Epithelial cell of esophagus (primary cell): Measurements from ENCODE around the gene UMAD1.

ENCODE experiments used
- DNase-seq: peaks from one replicate; pipeline ENCODE4 v3.0.0; 2010; ENCODE audit warnings: low read depth
- H3K4me3 ChIP-seq: 2 replicates; pipeline ENCODE4 v1.5.1; 2011; ENCODE audit warnings: mild to moderate bottlenecking, low read length, control low read depth
- TF ChIP-seq, protein P1 (sequence below): IDR thresholded peaks from 2 replicates; pipeline ENCODE4 v1.5.1; 2011; ENCODE audit warnings: low read depth, mild to moderate bottlenecking, low read length, control low read depth, inconsistent platforms; ENCODE audit not compliant: insufficient read depth; ENCODE audit errors: missing control alignments

Gene UMAD1

DNA sequence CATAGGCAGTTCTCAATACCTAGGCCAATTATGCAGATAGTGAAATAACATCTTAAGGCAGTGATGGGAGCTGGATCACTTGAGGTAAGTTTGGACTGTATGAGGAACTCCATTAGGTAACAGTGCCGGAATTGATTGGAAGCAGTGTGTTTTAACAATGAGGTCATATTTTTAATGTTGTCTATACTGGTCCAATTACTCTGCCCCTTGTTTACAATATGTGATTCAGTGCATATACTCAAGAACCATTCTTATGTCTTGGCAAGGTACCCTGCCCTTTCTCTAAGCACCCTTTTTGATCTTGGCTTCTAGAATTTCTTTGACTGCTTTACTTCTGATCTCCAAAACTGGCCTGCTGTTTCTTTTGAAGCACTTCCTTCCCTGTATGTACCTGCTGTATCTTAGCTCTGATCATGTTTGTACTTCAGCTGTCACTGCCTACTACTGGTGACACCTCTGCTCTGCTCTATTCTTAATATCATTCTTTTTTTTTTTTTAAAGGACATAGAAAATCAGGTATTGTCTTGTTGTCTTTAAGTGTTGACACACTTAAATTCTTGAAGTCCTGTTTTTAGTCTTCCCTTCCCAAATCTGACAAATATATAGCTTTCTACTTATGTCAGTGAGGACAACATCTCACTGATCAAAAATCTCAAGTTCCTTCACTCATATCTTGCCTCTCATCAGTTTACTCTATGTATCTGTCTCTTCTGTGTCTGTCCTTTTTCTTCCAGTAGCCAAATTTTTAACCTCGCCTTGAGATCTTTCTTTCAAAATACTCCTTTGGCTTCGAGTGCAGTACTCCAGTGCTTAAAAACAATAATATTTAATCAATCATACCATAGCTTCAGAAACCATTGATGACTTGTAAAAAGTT is 124.2 kb downstream of the UMAD1 start:
- no peak overlapping the region for H3K4me3 ChIP-seq
- DNase-seq = peak; percentile 54
- TF ChIP-seq, protein P1, sequence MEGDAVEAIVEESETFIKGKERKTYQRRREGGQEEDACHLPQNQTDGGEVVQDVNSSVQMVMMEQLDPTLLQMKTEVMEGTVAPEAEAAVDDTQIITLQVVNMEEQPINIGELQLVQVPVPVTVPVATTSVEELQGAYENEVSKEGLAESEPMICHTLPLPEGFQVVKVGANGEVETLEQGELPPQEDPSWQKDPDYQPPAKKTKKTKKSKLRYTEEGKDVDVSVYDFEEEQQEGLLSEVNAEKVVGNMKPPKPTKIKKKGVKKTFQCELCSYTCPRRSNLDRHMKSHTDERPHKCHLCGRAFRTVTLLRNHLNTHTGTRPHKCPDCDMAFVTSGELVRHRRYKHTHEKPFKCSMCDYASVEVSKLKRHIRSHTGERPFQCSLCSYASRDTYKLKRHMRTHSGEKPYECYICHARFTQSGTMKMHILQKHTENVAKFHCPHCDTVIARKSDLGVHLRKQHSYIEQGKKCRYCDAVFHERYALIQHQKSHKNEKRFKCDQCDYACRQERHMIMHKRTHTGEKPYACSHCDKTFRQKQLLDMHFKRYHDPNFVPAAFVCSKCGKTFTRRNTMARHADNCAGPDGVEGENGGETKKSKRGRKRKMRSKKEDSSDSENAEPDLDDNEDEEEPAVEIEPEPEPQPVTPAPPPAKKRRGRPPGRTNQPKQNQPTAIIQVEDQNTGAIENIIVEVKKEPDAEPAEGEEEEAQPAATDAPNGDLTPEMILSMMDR = no peak

- TF ChIP-seq, protein P1 = no peak
- H3K4me3 ChIP-seq = no peak overlapping the region
- peak; percentile 84 for DNase-seq
Observed at GRCh38 chr7:7765422-7765821, 124.9 kb downstream of the UMAD1 start.

GRCh38 chr7:7766671-7767070 is 126.1 kb downstream of the UMAD1 start:
- no peak for DNase-seq
- no peak overlapping the region for H3K4me3 ChIP-seq
- TF ChIP-seq, protein P1 = no peak

GRCh38 chr7:7768977-7769709 is 128.6 kb downstream of the UMAD1 start:
- no peak for DNase-seq
- no peak overlapping the region for H3K4me3 ChIP-seq
- TF ChIP-seq, protein P1 = no peak

- H3K4me3 ChIP-seq = no peak overlapping the region
- TF ChIP-seq, protein P1 = no peak
- DNase-seq = no peak
Observed at GRCh38 chr7:7769710-7770627, 129.4 kb downstream of the UMAD1 start.

DNA sequence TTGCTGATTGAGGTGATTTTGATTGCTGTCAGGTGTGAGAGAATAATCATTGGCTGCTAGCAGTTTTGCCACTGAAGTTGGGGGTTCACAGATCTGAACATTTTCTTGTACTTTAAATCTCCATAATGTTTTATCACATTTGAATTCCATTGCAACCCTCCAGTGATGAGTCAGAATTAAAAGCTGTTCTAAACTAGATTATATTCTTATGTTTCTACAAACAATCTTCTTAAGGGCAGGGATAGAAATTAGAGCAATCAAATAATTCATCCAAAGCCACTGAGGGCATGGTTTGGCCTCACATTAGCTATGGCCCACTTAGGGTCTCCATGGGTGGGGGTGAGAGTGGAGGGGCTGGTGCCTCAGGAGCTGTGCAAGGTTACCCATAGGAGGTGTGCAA is 130.9 kb downstream of the UMAD1 start:
- H3K4me3 ChIP-seq = no peak overlapping the region
- TF ChIP-seq, protein P1 = no peak
- no peak for DNase-seq
